ENCODE results near the gene EPRS1.

GRCh38 chr1:220084460-220084859, 38.2 kb upstream of the EPRS1 start:
- TF ChIP-seq CTCF (IDR thresholded peaks at IDR 0.05; ENCODE audit: low read depth, low read length, poor library complexity, severe bottlenecking), result no peak
- TF ChIP-seq EZH2phosphoT487 (IDR thresholded peaks at IDR 0.05; ENCODE audit: borderline replicate concordance, low read length), result no peak
